HEK293 (cell line): ENCODE measurements around the gene APLNR.

Source experiments
- CTCF ChIA-PET: fragments of 350-600 bp; formaldehyde crosslinking; extraction: SDS; loops from one replicate; lab custom pipeline; 2021; ENCODE audit warnings: antibody characterized with exemption; lab: Yijun Ruan, JAX
- POLR2A ChIA-PET: fragments of 300-600 bp; formaldehyde crosslinking; extraction: SDS; loops from one replicate; lab custom pipeline; 2020; ENCODE audit warnings: antibody characterized with exemption, inconsistent platforms; lab: Yijun Ruan, JAX
- H3K27ac ChIP-seq: fragments of 200-500 bp; sonication (Bioruptor generic); 2 replicates; pipeline ENCODE4 v1.5.1; 2014; ENCODE audit warnings: low read depth, low read length, control low read depth, inconsistent platforms; ENCODE audit errors: extremely low read depth
- H3K36me3 ChIP-seq, 2 experiments: fragments of 200-500 bp in 1 of 2; sonication (Bioruptor generic) in 1 of 2; 1 replicate in 1 of 2; 2 replicates in 1 of 2; pipeline ENCODE4 v1.5.1; 2014 to 2017; ENCODE audit warnings: inconsistent platforms in 2 of 2, low read length in 2 of 2; ENCODE audit not compliant: control insufficient read depth in 2 of 2, insufficient read depth in 1 of 2
- H3K4me1 ChIP-seq: fragments of 200-500 bp; sonication (Bioruptor generic); 2 replicates; pipeline ENCODE4 v1.5.1; 2014; ENCODE audit warnings: mild to moderate bottlenecking, low read length, inconsistent platforms; ENCODE audit not compliant: control insufficient read depth, insufficient read depth
- H3K4me3 ChIP-seq: 2 replicates; pipeline ENCODE4 v1.5.1; 2011; ENCODE audit warnings: low read depth, mild to moderate bottlenecking, control low read depth, low read length, moderate library complexity
- H3K9me3 ChIP-seq: fragments of 200-500 bp; sonication (Bioruptor generic); 2 replicates; pipeline ENCODE4 v1.5.1; 2014; ENCODE audit warnings: low read depth, low read length, inconsistent platforms; ENCODE audit not compliant: control insufficient read depth, insufficient read depth
- AEBP2 ChIP-seq: fragments of 450-650 bp; formaldehyde crosslinking; IDR thresholded peaks from 2 replicates; pipeline ENCODE4 v1.5.1; 2016; ENCODE audit warnings: missing biosample characterization, missing genetic modification characterization, borderline replicate concordance
- GFI1B ChIP-seq: fragments of 450-650 bp; formaldehyde crosslinking; IDR thresholded peaks from 2 replicates; pipeline ENCODE4 v1.5.1; 2016; ENCODE audit warnings: missing biosample characterization, missing genetic modification characterization
- GLI2 ChIP-seq: fragments of 450-650 bp; formaldehyde crosslinking; IDR thresholded peaks from 2 replicates; pipeline ENCODE4; 2017; ENCODE audit warnings: missing biosample characterization, missing genetic modification characterization, low read depth, borderline replicate concordance
- MEIS1 ChIP-seq: sonication (generic); formaldehyde crosslinking; IDR thresholded peaks from 2 replicates; pipeline ENCODE4 v1.8.1; 2022; ENCODE audit warnings: missing genetic modification reagents, mild to moderate bottlenecking, borderline replicate concordance
- PBX3 ChIP-seq: sonication (generic); formaldehyde crosslinking; IDR thresholded peaks from 2 replicates; pipeline ENCODE4 v1.8.1; 2022; ENCODE audit warnings: mild to moderate bottlenecking, moderate library complexity, missing genetic modification reagents
- PRDM2 ChIP-seq: fragments of 450-650 bp; formaldehyde crosslinking; IDR thresholded peaks from 2 replicates; pipeline ENCODE4 v1.5.1; 2016; ENCODE audit warnings: missing biosample characterization, missing genetic modification characterization, borderline replicate concordance
- SP2 ChIP-seq: fragments of 450-650 bp; formaldehyde crosslinking; IDR thresholded peaks from 2 replicates; pipeline ENCODE4 v1.5.1; 2016; ENCODE audit warnings: missing biosample characterization, missing genetic modification characterization
- SP7 ChIP-seq: fragments of 450-650 bp; formaldehyde crosslinking; IDR thresholded peaks from 2 replicates; pipeline ENCODE4 v1.5.1; 2016; ENCODE audit warnings: missing biosample characterization, missing genetic modification characterization
- ZNF157 ChIP-seq: fragments of 450-650 bp; formaldehyde crosslinking; IDR thresholded peaks from 2 replicates; pipeline ENCODE4 v1.5.1; 2016; ENCODE audit warnings: missing biosample characterization, missing genetic modification characterization
- ZNF248 ChIP-seq: fragments of 450-650 bp; formaldehyde crosslinking; IDR thresholded peaks from 2 replicates; pipeline ENCODE4 v1.5.1; 2017; ENCODE audit warnings: missing biosample characterization, missing genetic modification characterization
- ZNF391 ChIP-seq: fragments of 450-650 bp; formaldehyde crosslinking; IDR thresholded peaks from 2 replicates; pipeline ENCODE4 v1.5.1; 2016; ENCODE audit warnings: low read depth, missing biosample characterization, missing genetic modification characterization, borderline replicate concordance
- ZNF433 ChIP-seq: fragments of 450-650 bp; formaldehyde crosslinking; IDR thresholded peaks from 2 replicates; pipeline ENCODE4 v1.5.1; 2016; ENCODE audit warnings: missing biosample characterization, missing genetic modification characterization, low read depth
- ZNF623 ChIP-seq: fragments of 450-650 bp; formaldehyde crosslinking; IDR thresholded peaks from 2 replicates; pipeline ENCODE4 v1.5.1; 2016; ENCODE audit warnings: missing biosample characterization, missing genetic modification characterization
- ZNF670 ChIP-seq: fragments of 450-650 bp; formaldehyde crosslinking; IDR thresholded peaks from 2 replicates; pipeline ENCODE4 v1.5.1; 2016; ENCODE audit warnings: missing biosample characterization, missing genetic modification characterization, low read depth

APLNR gene

GRCh38 chr11:57190548-57190947 is 46.5 kb downstream of the APLNR start:
- Histone ChIP-seq H3K4me1 (no peaks in the 10 kb centered on the region), H3K27ac (no peak overlapping the region), H3K9me3 (no peaks in the 10 kb centered on the region), H3K36me3 (no peaks in the 10 kb centered on the region), H3K4me3 (no peak overlapping the region)
- CTCF ChIA-PET, result interaction anchor here (1.0 to 1.4 kb wide), 2 partner anchors 13 to 59 kb away, joined by 3 read pairs; no protein-coding TSS in a partner anchor
- TF ChIP-seq ZNF623 (tag by site-specific recombination) (no peak), SP7 (tag by site-specific recombination) (no peak), AEBP2 (no peak), ZNF391 (tag by site-specific recombination) (no peak), ZNF433 (no peak), MEIS1 (CRISPR knock-in tag) (no peak), ZNF157 (tag by site-specific recombination) (no peak), GFI1B (tag by site-specific recombination) (no peak), ZNF248 (no peak), PRDM2 (tag by site-specific recombination) (no peak), ZNF670 (tag by site-specific recombination) (no peak), SP2 (tag by site-specific recombination) (no peak), GLI2 (no peak), PBX3 (CRISPR knock-in tag) (no peak)
- POLR2A ChIA-PET, result no interaction called here
